Measurements from ENCODE around the gene OR2A14.
"Not testable (repeated sequence)": the region's sequence is repeated elsewhere in the genome, so short reads cannot be mapped to it uniquely, and the experiment has no call there.

Gene OR2A14

DNA sequence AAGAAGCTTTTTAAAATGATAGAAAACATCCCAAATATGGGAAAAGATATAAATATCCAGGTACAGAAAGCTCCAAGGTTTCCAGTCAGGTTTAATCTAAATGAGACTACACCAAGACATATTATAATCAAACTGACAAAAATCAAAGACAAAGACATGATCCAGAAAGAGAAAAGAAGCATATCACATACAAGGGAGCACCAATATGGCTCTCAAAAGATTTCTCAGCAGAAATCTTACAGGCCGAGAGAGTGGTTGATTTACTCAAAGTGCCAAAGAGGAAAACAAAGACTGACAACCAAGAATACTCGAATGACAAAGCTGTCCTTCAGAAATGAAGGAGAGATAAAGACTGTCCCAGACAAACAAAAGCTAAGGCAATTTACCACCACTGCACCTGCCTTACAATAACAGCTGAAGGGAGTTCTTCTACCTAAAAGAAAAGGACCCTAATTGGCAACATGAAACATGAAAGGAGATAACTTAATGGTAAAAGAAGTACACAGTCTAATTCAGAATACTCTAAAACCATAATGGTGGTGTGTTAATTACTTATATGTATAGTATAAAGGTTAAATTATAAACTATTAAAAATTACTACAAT lies 25.4 kb downstream of the OR2A14 start:
- Histone ChIP-seq H3K9ac (ENCODE audit: low read length) (no peak overlapping the region), H3K27me3 (ENCODE audit: control insufficient read depth, insufficient read depth, low read length) (no peaks in the 10 kb centered on the region), H3K4me3 (ENCODE audit: low read depth, low read length) (no peak overlapping the region), H3K36me3 (ENCODE audit: control insufficient read depth, insufficient read depth, low read length) (no peaks in the 10 kb centered on the region), H3K4me1 (ENCODE audit: control insufficient read depth, insufficient read depth, low read length) (no peaks in the 10 kb centered on the region), H3K9me3 (ENCODE audit: control insufficient read depth, insufficient read depth, low read depth, low read length) (peaks cover 32% of the 10 kb centered on the region), H3K27ac (ENCODE audit: low read depth, low read length) (no peak overlapping the region)

DNA sequence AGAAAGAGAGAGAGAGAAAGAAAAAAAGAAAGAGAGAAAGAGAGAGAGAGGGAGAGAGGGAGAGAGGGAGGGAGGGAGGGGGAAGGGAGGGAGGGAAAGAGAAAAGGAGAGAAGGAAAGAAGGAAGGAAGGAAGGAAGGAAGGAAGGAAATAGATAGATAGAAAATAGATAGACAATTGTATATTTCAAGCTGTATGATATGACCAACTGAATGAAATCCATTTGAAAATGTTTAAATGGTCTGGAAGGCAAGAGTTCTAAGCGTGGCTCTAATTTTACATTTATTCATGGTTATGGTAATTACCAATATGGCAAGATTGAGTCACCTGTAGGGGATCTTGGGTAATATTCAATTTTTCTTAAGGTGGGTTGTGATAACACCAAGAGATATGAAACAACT lies 35.9 kb downstream of the OR2A14 start:
- Histone ChIP-seq H3K36me3 (ENCODE audit: control insufficient read depth, insufficient read depth, low read length) (no peaks in the 10 kb centered on the region), H3K27me3 (ENCODE audit: control insufficient read depth, insufficient read depth, low read length) (no peaks in the 10 kb centered on the region), H3K4me3 (ENCODE audit: low read depth, low read length) (no peak overlapping the region), H3K27ac (ENCODE audit: low read depth, low read length) (no peak overlapping the region), H3K9me3 (ENCODE audit: control insufficient read depth, insufficient read depth, low read depth, low read length) (no peaks in the 10 kb centered on the region), H3K9ac (ENCODE audit: low read length) (no peak overlapping the region), H3K4me1 (ENCODE audit: control insufficient read depth, insufficient read depth, low read length) (no peaks in the 10 kb centered on the region)

DNA sequence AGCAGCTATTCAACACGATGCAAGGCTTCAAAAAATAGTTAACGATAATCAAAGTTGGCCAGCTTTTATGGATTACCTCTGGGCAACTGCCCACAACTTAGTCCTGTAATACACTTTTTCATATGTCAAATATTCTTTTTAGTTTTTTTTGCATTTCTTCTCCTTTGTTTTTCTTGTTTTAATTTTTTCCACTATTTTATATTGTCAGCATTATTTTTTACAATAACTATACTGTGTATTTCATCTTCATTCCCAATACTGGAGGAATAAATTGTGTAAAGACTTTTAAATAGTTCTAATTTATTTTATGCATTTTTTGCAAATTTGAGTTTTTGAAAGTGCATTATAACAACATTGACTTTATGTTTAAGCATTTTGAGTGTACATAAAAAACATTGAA lies 41.8 kb downstream of the OR2A14 start:
- H3K9ac ChIP-seq (ENCODE audit: low read length): no peak overlapping the region
- no peaks in the 10 kb centered on the region for H3K27me3 ChIP-seq (ENCODE audit: control insufficient read depth, insufficient read depth, low read length)
- H3K27ac ChIP-seq (ENCODE audit: low read depth, low read length): no peak overlapping the region
- H3K9me3 ChIP-seq (ENCODE audit: control insufficient read depth, insufficient read depth, low read depth, low read length): no peaks in the 10 kb centered on the region
- no peaks in the 10 kb centered on the region for H3K4me1 ChIP-seq (ENCODE audit: control insufficient read depth, insufficient read depth, low read length)
- H3K36me3 ChIP-seq (ENCODE audit: control insufficient read depth, insufficient read depth, low read length): no peaks in the 10 kb centered on the region
- H3K4me3 ChIP-seq (ENCODE audit: low read depth, low read length): no peak overlapping the region

DNA sequence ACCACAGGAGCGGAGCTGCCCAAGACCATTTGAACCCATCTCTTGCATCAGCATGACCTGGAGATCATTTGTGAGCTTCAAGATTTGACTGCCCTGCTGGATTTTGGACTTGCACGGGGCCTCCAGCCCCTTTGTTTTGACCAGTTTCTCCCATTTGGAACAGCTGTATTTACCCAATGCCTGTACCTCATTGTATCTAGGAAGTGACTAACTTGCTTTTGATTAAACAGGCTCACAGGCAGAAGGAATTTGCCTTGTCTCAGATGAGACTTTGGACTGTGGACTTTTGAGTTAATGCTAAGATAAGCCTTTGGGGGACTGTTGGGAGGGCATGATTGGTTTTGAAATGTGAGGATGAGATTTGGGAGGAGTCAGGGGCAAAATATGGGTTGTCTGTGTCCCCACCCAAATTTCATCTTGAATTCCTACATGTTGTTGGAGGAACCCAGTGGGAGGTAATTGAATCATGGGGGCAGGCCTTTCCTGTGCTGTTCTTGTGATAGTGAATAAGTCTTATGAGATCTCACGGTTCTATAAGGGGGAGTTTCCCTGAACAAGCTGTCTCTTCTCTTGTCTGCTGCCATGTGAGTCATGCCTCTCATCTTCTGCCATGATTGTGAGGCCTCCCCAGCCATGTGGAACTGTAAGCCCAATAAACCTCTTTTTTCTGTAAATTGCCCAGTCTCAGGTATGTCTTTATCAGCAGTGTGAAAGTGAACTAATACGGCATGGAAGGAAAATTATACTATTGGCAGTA lies 48.8 kb downstream of the OR2A14 start:
- not testable (repeated sequence) for H3K27ac ChIP-seq (ENCODE audit: low read depth, low read length); H3K4me3 ChIP-seq (ENCODE audit: low read depth, low read length); H3K9ac ChIP-seq (ENCODE audit: low read length); H3K27me3 ChIP-seq (ENCODE audit: control insufficient read depth, insufficient read depth, low read length); H3K36me3 ChIP-seq (ENCODE audit: control insufficient read depth, insufficient read depth, low read length); H3K9me3 ChIP-seq (ENCODE audit: control insufficient read depth, insufficient read depth, low read depth, low read length); H3K4me1 ChIP-seq (ENCODE audit: control insufficient read depth, insufficient read depth, low read length)

DNA sequence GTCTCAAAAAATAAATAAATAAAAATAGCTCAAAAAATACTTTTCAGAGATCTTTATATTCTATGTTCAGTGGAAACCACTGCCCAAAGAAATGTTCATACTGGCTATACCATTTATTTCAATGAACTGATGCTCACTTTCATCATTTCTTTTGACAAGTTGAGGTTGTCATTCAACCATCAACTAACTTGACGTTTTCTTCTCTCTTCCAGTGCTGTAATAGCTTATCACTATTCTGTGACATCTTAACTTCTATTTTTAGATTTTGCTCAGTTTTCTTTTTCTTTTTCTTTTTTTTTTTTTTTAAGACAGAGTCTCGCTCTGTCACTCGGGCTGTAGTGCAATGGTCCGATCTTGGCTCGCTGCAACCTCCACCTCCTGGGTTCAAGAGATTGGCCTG lies 51.6 kb downstream of the OR2A14 start:
- Histone ChIP-seq H3K4me1 (ENCODE audit: control insufficient read depth, insufficient read depth, low read length) (no peaks in the 10 kb centered on the region), H3K36me3 (ENCODE audit: control insufficient read depth, insufficient read depth, low read length) (no peaks in the 10 kb centered on the region), H3K27me3 (ENCODE audit: control insufficient read depth, insufficient read depth, low read length) (no peaks in the 10 kb centered on the region), H3K9me3 (ENCODE audit: control insufficient read depth, insufficient read depth, low read depth, low read length) (no peaks in the 10 kb centered on the region), H3K9ac (ENCODE audit: low read length) (no peak overlapping the region), H3K27ac (ENCODE audit: low read depth, low read length) (no peak overlapping the region), H3K4me3 (ENCODE audit: low read depth, low read length) (no peak overlapping the region)

DNA sequence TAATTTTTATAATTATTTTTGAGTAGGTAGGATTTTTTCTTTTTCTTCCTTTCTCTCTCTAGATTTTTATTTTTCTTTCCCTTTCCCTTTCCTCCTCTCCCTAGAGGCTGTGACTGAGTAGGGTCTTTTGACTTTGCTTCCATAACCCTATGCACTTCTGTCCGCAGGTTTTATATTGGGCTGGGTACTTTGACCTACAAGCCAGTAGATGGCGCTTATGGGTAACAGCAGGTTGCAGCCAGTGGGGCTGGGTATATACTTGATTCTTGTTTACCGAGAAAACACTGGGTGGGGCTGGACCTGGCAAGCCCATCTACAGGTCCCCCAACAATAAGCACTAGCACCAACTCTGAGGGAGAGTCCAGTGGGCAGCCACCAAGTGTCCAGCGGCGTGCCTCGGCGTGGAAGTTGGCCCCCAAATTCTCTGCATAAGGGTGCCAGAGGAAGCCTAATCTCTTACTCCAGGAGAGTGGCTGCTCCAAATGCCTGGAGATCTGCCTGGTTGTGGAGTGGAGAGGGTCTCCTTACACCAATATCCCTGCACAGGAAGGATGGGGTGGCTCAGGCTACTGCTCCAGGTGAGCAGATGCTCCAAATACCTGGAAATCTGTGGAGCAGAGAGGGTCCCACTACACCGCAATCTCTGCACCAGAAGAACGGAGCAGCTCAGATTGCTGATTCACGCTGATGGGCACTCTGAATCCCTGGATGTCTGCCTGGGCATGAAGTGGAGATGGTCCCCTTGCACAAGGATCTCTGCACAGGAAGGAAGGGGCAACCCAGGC lies 55.6 kb downstream of the OR2A14 start:
- not testable (repeated sequence) for H3K27ac ChIP-seq (ENCODE audit: low read depth, low read length); H3K9ac ChIP-seq (ENCODE audit: low read length); H3K4me3 ChIP-seq (ENCODE audit: low read depth, low read length); H3K9me3 ChIP-seq (ENCODE audit: control insufficient read depth, insufficient read depth, low read depth, low read length); H3K36me3 ChIP-seq (ENCODE audit: control insufficient read depth, insufficient read depth, low read length); H3K4me1 ChIP-seq (ENCODE audit: control insufficient read depth, insufficient read depth, low read length); H3K27me3 ChIP-seq (ENCODE audit: control insufficient read depth, insufficient read depth, low read length)

DNA sequence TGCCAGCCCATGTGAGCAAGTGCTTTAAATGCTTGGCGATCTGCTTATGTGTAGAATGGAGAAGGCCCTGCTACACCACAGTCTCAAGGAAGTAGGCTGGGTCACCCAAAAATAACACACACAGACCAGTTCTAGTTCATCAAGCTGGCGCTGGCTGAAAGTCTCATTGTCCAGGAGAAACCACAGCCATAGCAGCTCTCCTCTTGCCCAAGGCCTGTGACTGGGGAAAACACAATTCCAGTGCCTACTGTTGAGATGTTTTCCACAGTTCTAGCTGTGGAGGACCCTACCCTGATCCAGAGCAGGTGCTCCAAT lies 56.1 kb downstream of the OR2A14 start:
- not testable (repeated sequence) for H3K4me1 ChIP-seq (ENCODE audit: control insufficient read depth, insufficient read depth, low read length); H3K27ac ChIP-seq (ENCODE audit: low read depth, low read length); H3K27me3 ChIP-seq (ENCODE audit: control insufficient read depth, insufficient read depth, low read length); H3K9me3 ChIP-seq (ENCODE audit: control insufficient read depth, insufficient read depth, low read depth, low read length); H3K9ac ChIP-seq (ENCODE audit: low read length); H3K36me3 ChIP-seq (ENCODE audit: control insufficient read depth, insufficient read depth, low read length); H3K4me3 ChIP-seq (ENCODE audit: low read depth, low read length)

Measured in HUES6 (cell line).